GM12891 (cell line): ENCODE data around the gene POU2F1.

Experiments used
- PAX5 ChIP-seq: IDR thresholded peaks from 2 replicates; pipeline ENCODE4 v1.6.1; 2011; ENCODE audit warnings: low read length, moderate library complexity, mild to moderate bottlenecking; ENCODE audit not compliant: insufficient read depth, severe bottlenecking
- POLR2A ChIP-seq: IDR thresholded peaks from 2 replicates; pipeline ENCODE4 v1.6.1; 2011; ENCODE audit warnings: low read depth, low read length, control low read depth
- POLR2AphosphoS5 ChIP-seq: IDR thresholded peaks from 2 replicates; pipeline ENCODE4 v1.6.1; 2011; ENCODE audit warnings: low read depth, low read length, control low read depth
- POU2F2 ChIP-seq: IDR thresholded peaks from 2 replicates; pipeline ENCODE4 v1.6.1; 2011; ENCODE audit warnings: low read depth, mild to moderate bottlenecking, control low read depth, low read length, moderate library complexity
- SPI1 ChIP-seq: IDR thresholded peaks from 2 replicates; pipeline ENCODE4 v1.6.1; 2011; ENCODE audit warnings: low read depth, low read length, control low read depth
- TAF1 ChIP-seq: IDR thresholded peaks from 2 replicates; pipeline ENCODE4 v1.6.1; 2011; ENCODE audit warnings: low read depth, low read length, control low read depth

DNA sequence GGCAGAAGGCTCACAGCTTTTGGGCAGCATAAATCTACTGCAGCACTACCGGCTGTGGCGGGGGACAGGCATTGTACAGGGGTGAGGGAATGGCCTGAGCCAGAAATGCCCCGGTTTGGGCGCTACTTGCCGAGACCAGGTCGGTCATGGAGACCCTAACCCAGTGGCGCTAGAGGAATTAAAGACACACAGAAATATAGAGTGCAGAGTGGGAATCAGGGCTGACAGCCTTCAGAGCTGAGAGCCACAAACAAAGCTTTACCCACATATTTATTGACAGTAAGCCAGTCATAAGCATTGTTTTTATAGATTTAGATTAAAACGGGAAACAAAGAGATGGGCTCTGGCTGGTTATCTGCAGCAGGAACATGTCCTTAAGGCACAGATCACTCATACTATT is 101.8 kb downstream of the POU2F1 start:
- no peak for TF ChIP-seq TAF1
- no peak for TF ChIP-seq POU2F2
- TF ChIP-seq POLR2AphosphoS5 = no peak
- no peak for TF ChIP-seq POLR2A
- no peak for TF ChIP-seq PAX5
- no peak for TF ChIP-seq SPI1
